Loucy (cell line): ENCODE data around the gene DHDDS.

ENCODE experiments used
- H2AFZ ChIP-seq: fragments of 200-600 bp; sonication (generic); 2 replicates; pipeline ENCODE4 v1.6.0; 2016; ENCODE audit warnings: antibody characterized with exemption, mild to moderate bottlenecking, low read length, moderate library complexity
- H3F3A ChIP-seq: fragments of 200-600 bp; 2 replicates; pipeline ENCODE4 v1.6.0; 2016; ENCODE audit warnings: antibody characterized with exemption, low read depth, mild to moderate bottlenecking
- H3K27me3 ChIP-seq: fragments of 200-600 bp; sonication (generic); 2 replicates; pipeline ENCODE4 v1.6.1; 2014; ENCODE audit warnings: low read length, mild to moderate bottlenecking; ENCODE audit not compliant: insufficient read depth, poor library complexity, severe bottlenecking
- H3K36me3 ChIP-seq: fragments of 200-600 bp; sonication (generic); 2 replicates; pipeline ENCODE4 v1.6.1; 2016; ENCODE audit warnings: low read length; ENCODE audit not compliant: insufficient read depth
- H3K4me1 ChIP-seq: fragments of 200-600 bp; sonication (generic); 2 replicates; pipeline ENCODE4 v1.5.1; 2014; ENCODE audit warnings: low read length, mild to moderate bottlenecking; ENCODE audit not compliant: insufficient read depth, poor library complexity, severe bottlenecking
- H3K4me2 ChIP-seq: fragments of 200-600 bp; sonication (generic); 2 replicates; pipeline ENCODE4 v1.6.0; 2014; ENCODE audit warnings: antibody characterized with exemption, low read length, low read depth, mild to moderate bottlenecking; ENCODE audit not compliant: poor library complexity, severe bottlenecking
- H3K4me3 ChIP-seq: fragments of 200-600 bp; sonication (generic); 2 replicates; pipeline ENCODE4 v1.5.1; 2014; ENCODE audit warnings: low read length, mild to moderate bottlenecking, mixed read lengths; ENCODE audit not compliant: poor library complexity, severe bottlenecking
- H3K79me2 ChIP-seq: fragments of 200-600 bp; sonication (generic); 2 replicates; pipeline ENCODE4 v1.6.1; 2014; ENCODE audit warnings: low read length; ENCODE audit not compliant: insufficient read depth
- H3K9ac ChIP-seq: fragments of 200-600 bp; sonication (generic); 2 replicates; pipeline ENCODE4 v1.6.0; 2014; ENCODE audit warnings: mild to moderate bottlenecking, low read depth, low read length, moderate library complexity; ENCODE audit not compliant: poor library complexity, severe bottlenecking
- H3K9me2 ChIP-seq: fragments of 200-600 bp; sonication (generic); replicated peaks from 2 replicates; pipeline ENCODE4 v1.6.1; 2016; ENCODE audit warnings: low read depth, low read length, mixed read lengths
- H3K9me3 ChIP-seq: fragments of 200-600 bp; sonication (generic); 2 replicates; pipeline ENCODE4 v1.6.1; 2014; ENCODE audit warnings: mild to moderate bottlenecking, antibody characterized with exemption, low read length, low read depth; ENCODE audit not compliant: insufficient read depth
- H4K20me1 ChIP-seq: fragments of 200-600 bp; sonication (generic); 2 replicates; pipeline ENCODE4 v1.6.0; 2014; ENCODE audit warnings: antibody characterized with exemption, low read length, mild to moderate bottlenecking; ENCODE audit not compliant: insufficient read depth, poor library complexity, severe bottlenecking
- EZH2phosphoT487 ChIP-seq: fragments of 200-600 bp; IDR thresholded peaks from 2 replicates; pipeline ENCODE4 v1.6.1; 2018; ENCODE audit warnings: antibody characterized with exemption, mild to moderate bottlenecking, moderate library complexity, borderline replicate concordance
- TF ChIP-seq, protein P1 (sequence below): fragments of 200-600 bp; sonication (generic); conservative IDR thresholded peaks from 2 replicates; pipeline ENCODE4 v1.5.1; 2014; ENCODE audit warnings: mild to moderate bottlenecking, antibody characterized with exemption, low read length

DHDDS gene

DNA sequence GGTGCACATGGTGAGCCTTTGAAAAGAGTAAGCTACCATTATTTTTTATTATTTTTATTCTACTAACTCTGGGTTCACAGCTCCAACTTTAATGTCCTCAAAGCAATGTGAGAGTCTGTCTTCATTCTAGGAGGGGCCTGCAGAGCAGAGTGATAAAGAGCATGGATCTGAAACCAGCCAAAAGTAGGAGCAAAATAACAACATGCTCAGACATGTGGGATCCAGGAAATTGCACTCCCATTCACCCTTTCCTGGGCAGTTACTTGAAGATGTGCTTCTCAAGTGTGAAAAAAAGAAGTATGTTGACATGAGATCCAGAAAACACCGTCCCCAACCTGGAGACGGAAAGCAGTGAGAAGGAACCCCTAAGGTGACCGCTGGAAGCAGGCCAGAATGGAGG is 30.2 kb upstream of the DHDDS start:
- Histone ChIP-seq H2AFZ (no peak overlapping the region), H3K9me2 (no peaks in the 10 kb centered on the region), H3K4me2 (no peak overlapping the region), H3K79me2 (no peaks in the 10 kb centered on the region), H3K27me3 (no peaks in the 10 kb centered on the region), H3F3A (no peaks in the 10 kb centered on the region), H3K9me3 (no peaks in the 10 kb centered on the region), H3K4me1 (no peaks in the 10 kb centered on the region), H3K36me3 (no peaks in the 10 kb centered on the region), H3K4me3 (no peak overlapping the region), H4K20me1 (no peaks in the 10 kb centered on the region), H3K9ac (no peak overlapping the region)
- TF ChIP-seq, protein P1, sequence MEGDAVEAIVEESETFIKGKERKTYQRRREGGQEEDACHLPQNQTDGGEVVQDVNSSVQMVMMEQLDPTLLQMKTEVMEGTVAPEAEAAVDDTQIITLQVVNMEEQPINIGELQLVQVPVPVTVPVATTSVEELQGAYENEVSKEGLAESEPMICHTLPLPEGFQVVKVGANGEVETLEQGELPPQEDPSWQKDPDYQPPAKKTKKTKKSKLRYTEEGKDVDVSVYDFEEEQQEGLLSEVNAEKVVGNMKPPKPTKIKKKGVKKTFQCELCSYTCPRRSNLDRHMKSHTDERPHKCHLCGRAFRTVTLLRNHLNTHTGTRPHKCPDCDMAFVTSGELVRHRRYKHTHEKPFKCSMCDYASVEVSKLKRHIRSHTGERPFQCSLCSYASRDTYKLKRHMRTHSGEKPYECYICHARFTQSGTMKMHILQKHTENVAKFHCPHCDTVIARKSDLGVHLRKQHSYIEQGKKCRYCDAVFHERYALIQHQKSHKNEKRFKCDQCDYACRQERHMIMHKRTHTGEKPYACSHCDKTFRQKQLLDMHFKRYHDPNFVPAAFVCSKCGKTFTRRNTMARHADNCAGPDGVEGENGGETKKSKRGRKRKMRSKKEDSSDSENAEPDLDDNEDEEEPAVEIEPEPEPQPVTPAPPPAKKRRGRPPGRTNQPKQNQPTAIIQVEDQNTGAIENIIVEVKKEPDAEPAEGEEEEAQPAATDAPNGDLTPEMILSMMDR, result no peak
- TF ChIP-seq EZH2phosphoT487, result no peak

- H3K36me3 ChIP-seq, result no peaks in the 10 kb centered on the region
- no peak overlapping the region for H2AFZ ChIP-seq
- no peaks in the 10 kb centered on the region for H3K79me2 ChIP-seq
- H3K9me2 ChIP-seq, result no peaks in the 10 kb centered on the region
- H3K4me2 ChIP-seq, result no peak overlapping the region
- H3K4me3 ChIP-seq, result no peak overlapping the region
- no peaks in the 10 kb centered on the region for H3F3A ChIP-seq
- H3K9me3 ChIP-seq, result no peaks in the 10 kb centered on the region
- TF ChIP-seq, protein P1, result no peak
- TF ChIP-seq EZH2phosphoT487, result no peak
- H4K20me1 ChIP-seq, result no peaks in the 10 kb centered on the region
- no peaks in the 10 kb centered on the region for H3K4me1 ChIP-seq
- H3K9ac ChIP-seq, result no peak overlapping the region
- no peaks in the 10 kb centered on the region for H3K27me3 ChIP-seq
Measured at GRCh38 chr1:26403656-26404055, 28.5 kb upstream of the DHDDS start.

GRCh38 chr1:26404641-26405040 is 27.5 kb upstream of the DHDDS start:
- Histone ChIP-seq H3F3A (no peaks in the 10 kb centered on the region), H3K27me3 (no peaks in the 10 kb centered on the region), H3K4me3 (no peak overlapping the region), H3K4me1 (no peaks in the 10 kb centered on the region), H3K9ac (no peak overlapping the region), H3K9me2 (no peaks in the 10 kb centered on the region), H3K36me3 (no peaks in the 10 kb centered on the region), H3K4me2 (no peak overlapping the region), H3K9me3 (no peaks in the 10 kb centered on the region), H3K79me2 (no peaks in the 10 kb centered on the region), H2AFZ (no peak overlapping the region), H4K20me1 (no peaks in the 10 kb centered on the region)
- no peak for TF ChIP-seq EZH2phosphoT487
- TF ChIP-seq, protein P1, result no peak
